Nephron (organoid): Measurements from ENCODE around the gene DOCK2.

ENCODE experiments used
- H3K27ac Mint-ChIP-seq, 3 experiments: 2 replicates each; pipeline ENCODE4 v1.8.0; 2020; ENCODE audit warnings: mixed read lengths in 3 of 3, mild to moderate bottlenecking in 2 of 3, moderate library complexity in 1 of 3
- H3K27me3 Mint-ChIP-seq: 2 replicates; pipeline ENCODE4 v1.8.0; 2021; ENCODE audit warnings: low read depth, mild to moderate bottlenecking, moderate library complexity, mixed read lengths
- H3K36me3 Mint-ChIP-seq: 2 replicates; pipeline ENCODE4 v1.8.0; 2020; ENCODE audit warnings: low read depth, mixed read lengths
- H3K4me1 Mint-ChIP-seq: 2 replicates; pipeline ENCODE4 v1.8.0; 2020; ENCODE audit warnings: mixed read lengths
- H3K4me3 Mint-ChIP-seq, 3 experiments: 2 replicates each; pipeline ENCODE4 v1.8.0; 2020; ENCODE audit warnings: mild to moderate bottlenecking in 3 of 3, mixed read lengths in 3 of 3, moderate library complexity in 2 of 3
- H3K9me3 Mint-ChIP-seq: 2 replicates; pipeline ENCODE4 v1.8.0; 2020; ENCODE audit warnings: mixed read lengths
- CTCF ChIP-seq, 3 experiments: fragments of 200-600 bp; sonication (generic); IDR thresholded peaks; one replicate each; pipeline ENCODE4 v1.5.0; 2021; ENCODE audit warnings: antibody characterized with exemption in 3 of 3; ENCODE audit not compliant: unreplicated experiment in 3 of 3

DOCK2 gene

GRCh38 chr5:169837686-169838085, 200.6 kb downstream of the DOCK2 start:
- TF ChIP-seq CTCF (IDR thresholded peaks at IDR 0.05; ENCODE audit: unreplicated experiment in 3 of 3) = no peak
- no peaks in the 10 kb centered on the region for H3K9me3 Mint-ChIP-seq
- no peak overlapping the region for H3K4me3 Mint-ChIP-seq
- H3K27me3 Mint-ChIP-seq = no peaks in the 10 kb centered on the region
- no peaks in the 10 kb centered on the region for H3K4me1 Mint-ChIP-seq
- H3K36me3 Mint-ChIP-seq = no peaks in the 10 kb centered on the region
- H3K27ac Mint-ChIP-seq = no peak overlapping the region

- TF ChIP-seq CTCF (IDR thresholded peaks at IDR 0.05; ENCODE audit: unreplicated experiment in 3 of 3) = no peak
- Mint-ChIP-seq H3K4me1 (no peaks in the 10 kb centered on the region), H3K4me3 (no peak overlapping the region), H3K36me3 (no peaks in the 10 kb centered on the region), H3K9me3 (no peaks in the 10 kb centered on the region), H3K27me3 (no peaks in the 10 kb centered on the region), H3K27ac (no peak overlapping the region)
These were observed 201.6 kb downstream of the DOCK2 start for GRCh38 chr5:169838688-169839087.

- Mint-ChIP-seq H3K9me3 (no peaks in the 10 kb centered on the region), H3K4me3 (no peak overlapping the region), H3K4me1 (no peaks in the 10 kb centered on the region), H3K36me3 (no peaks in the 10 kb centered on the region), H3K27me3 (no peaks in the 10 kb centered on the region), H3K27ac (no peak overlapping the region)
- TF ChIP-seq CTCF (IDR thresholded peaks at IDR 0.05; ENCODE audit: unreplicated experiment in 3 of 3) = no peak
These were observed 203.3 kb downstream of the DOCK2 start for GRCh38 chr5:169840405-169840804.

- Mint-ChIP-seq H3K36me3 (no peaks in the 10 kb centered on the region), H3K9me3 (no peaks in the 10 kb centered on the region), H3K4me1 (no peaks in the 10 kb centered on the region), H3K4me3 (no peak overlapping the region), H3K27me3 (no peaks in the 10 kb centered on the region), H3K27ac (no peak overlapping the region)
- TF ChIP-seq CTCF (IDR thresholded peaks at IDR 0.05; ENCODE audit: unreplicated experiment in 3 of 3) = no peak
These were observed 205.6 kb downstream of the DOCK2 start for GRCh38 chr5:169842699-169843098.

GRCh38 chr5:169847519-169847918, 210.4 kb downstream of the DOCK2 start:
- no peak for TF ChIP-seq CTCF (IDR thresholded peaks at IDR 0.05; ENCODE audit: unreplicated experiment in 3 of 3)
- peaks cover 3% of the 10 kb centered on the region for H3K36me3 Mint-ChIP-seq

GRCh38 chr5:169848271-169848670, 211.2 kb downstream of the DOCK2 start:
- Mint-ChIP-seq H3K27me3 (peaks cover 4% of the 10 kb centered on the region), H3K36me3 (peaks cover 3% of the 10 kb centered on the region), H3K4me3 (no peak overlapping the region), H3K27ac (no peak overlapping the region), H3K9me3 (peaks cover 25% of the 10 kb centered on the region), H3K4me1 (no peaks in the 10 kb centered on the region)
- TF ChIP-seq CTCF (IDR thresholded peaks at IDR 0.05; ENCODE audit: unreplicated experiment in 3 of 3) = no peak

More at GRCh38 chr5:169847519-169847918, 210.4 kb downstream of the DOCK2 start:
- Mint-ChIP-seq H3K9me3 (peaks cover 18% of the 10 kb centered on the region), H3K27me3 (peaks cover 4% of the 10 kb centered on the region), H3K4me1 (no peaks in the 10 kb centered on the region), H3K27ac (no peak overlapping the region), H3K4me3 (no peak overlapping the region)
